HepG2 (cell line): ENCODE measurements around the gene FAM174C. TPM values are rescaled to one million over a fixed set of nuclear protein-coding genes. Genes with fewer than 3 reads are reported as not detected.
A peak's percentile ranks its signal among the peaks of the same experiment; 100 is the strongest.

Source experiments
- ARID4A ChIP-seq: sonication (generic); formaldehyde crosslinking; IDR thresholded peaks from 2 replicates; pipeline ENCODE4 v1.5.0; 2020; ENCODE audit warnings: mild to moderate bottlenecking, missing genetic modification reagents, borderline replicate concordance
- ATF7 ChIP-seq, 2 experiments: fragments of 450-650 bp in 1 of 2; sonication (generic) in 1 of 2; formaldehyde crosslinking in 1 of 2; IDR thresholded peaks; 2 replicates each; pipeline versions ENCODE4 v1.4.0 to v1.6.1; 2016 to 2020; ENCODE audit warnings: antibody characterized with exemption in 1 of 2, mild to moderate bottlenecking in 1 of 2, missing genetic modification reagents in 1 of 2
- ELF3 ChIP-seq: IDR thresholded peaks from 2 replicates; pipeline ENCODE4 v1.6.1; 2016; ENCODE audit warnings: missing genetic modification reagents, missing compliant biosample characterization
- EP300 ChIP-seq, 3 experiments: sonication (generic) in 1 of 3; formaldehyde crosslinking in 1 of 3; IDR thresholded peaks; 2 replicates each; pipeline versions ENCODE4 v1.5.1 to v1.6.1; 2011 to 2020; ENCODE audit warnings: low read depth in 2 of 3, low read length in 2 of 3, borderline replicate concordance in 1 of 3, improper control_type of control experiment in 1 of 3, mild to moderate bottlenecking in 1 of 3, missing genetic modification reagents in 1 of 3, moderate library complexity in 1 of 3
- NFIC ChIP-seq: IDR thresholded peaks from 2 replicates; pipeline ENCODE4 v1.6.1; 2012; ENCODE audit warnings: mild to moderate bottlenecking, low read length, inconsistent platforms
- NFKBIZ ChIP-seq: IDR thresholded peaks from 2 replicates; pipeline ENCODE4 v1.6.1; 2018; ENCODE audit warnings: missing genetic modification reagents, missing compliant biosample characterization
- PAXIP1 ChIP-seq: sonication (generic); formaldehyde crosslinking; conservative IDR thresholded peaks from 2 replicates; pipeline ENCODE4 v1.4.0; 2020; ENCODE audit warnings: mild to moderate bottlenecking, missing genetic modification reagents, moderate library complexity
- PRDM10 ChIP-seq: sonication (generic); formaldehyde crosslinking; IDR thresholded peaks from 2 replicates; pipeline ENCODE4 v1.4.0; 2020; ENCODE audit warnings: low read depth, missing genetic modification reagents
- SALL2 ChIP-seq: sonication (generic); formaldehyde crosslinking; IDR thresholded peaks from 2 replicates; pipeline ENCODE4 v1.8.1; 2023; ENCODE audit warnings: mild to moderate bottlenecking, missing genetic modification reagents, inconsistent platforms
- SMC3 ChIP-seq: IDR thresholded peaks from 2 replicates; pipeline ENCODE4 v1.6.1; 2011; ENCODE audit warnings: low read length, improper control_type of control experiment
- ZNF281 ChIP-seq: sonication (generic); formaldehyde crosslinking; IDR thresholded peaks from 2 replicates; pipeline ENCODE4 v1.4.0; 2020; ENCODE audit warnings: missing genetic modification reagents, borderline replicate concordance
- ZNF589 ChIP-seq: sonication (generic); formaldehyde crosslinking; conservative IDR thresholded peaks from 2 replicates; pipeline ENCODE4 v1.8.0; 2022; ENCODE audit warnings: mild to moderate bottlenecking, moderate library complexity, missing genetic modification reagents
- polyA plus RNA-seq, 8 experiments: library from polyadenylated mRNA; depleted of rRNA in 3 of 8; stranded (reverse) in 7 of 8; unstranded in 1 of 8; fragments of >200 nt; fragmentation: Illumina TruSeq in 4 of 8; extraction: Trizol in 4 of 8; gene quantifications; 2 replicates each; pipeline versions ENCODE4 v1.2.1 to v1.2.3, GENCODE V29; 2011 to 2016; ENCODE audit warnings: low read depth in 4 of 8, missing spikeins in 1 of 8, mixed read lengths in 1 of 8; ENCODE audit not compliant: insufficient read depth in 1 of 8
- total RNA-seq, 5 experiments: library from RNA; depleted of rRNA; stranded (reverse); fragments of >200 nt; fragmentation: Illumina TruSeq; extraction: Trizol; gene quantifications; 2 replicates each; pipeline ENCODE4 v1.2.3, GENCODE V29; 2016; ENCODE audit warnings: low read depth in 1 of 5

The FAM174C gene
- total and polyA plus RNA-seq, 2 of the 13 experiments (the other 11 are each of a cell fraction or from before 2014, with no cell fraction given), result 19.5 to 31.3 TPM

- TF ChIP-seq PAXIP1 (CRISPR knock-in tag) (peak; percentile 78), NFKBIZ (CRISPR knock-in tag) (no peak), ELF3 (no peak), EP300 (IDR thresholded peaks at IDR 0.05; ENCODE audit: low read depth in 2 of 2, low read length in 2 of 2) (peak; percentile 13 to 70; a peak in 2 of 4 replicates), EP300 (CRISPR knock-in tag; IDR thresholded peaks at IDR 0.05; ENCODE audit: borderline replicate concordance) (no peak), NFIC (peak; percentile 45; the same call in 1 of the 2 replicates), ATF7 (IDR thresholded peaks at IDR 0.05) (no peak), ATF7 (CRISPR knock-in tag; IDR thresholded peaks at IDR 0.05) (peak; percentile 42; the same call in 1 of the 2 replicates), PRDM10 (CRISPR knock-in tag) (no peak), SALL2 (CRISPR knock-in tag) (0 out of 2 replicates have a peak, but pooled peaks have one; percentile 33), ZNF589 (CRISPR knock-in tag) (no peak), ZNF281 (CRISPR knock-in tag) (peak; percentile 48; the same call in 1 of the 2 replicates), SMC3 (no peak), ARID4A (CRISPR knock-in tag) (peak; percentile 68; the same call in 1 of the 2 replicates)
Measured at GRCh38 chr19:1254530-1255185, 20.7 kb upstream of the FAM174C start (continued).
